Activated T-helper 1 cell treated with anti-CD3 and anti-CD28 coated beads, Interleukin-12 subunit alpha, Interleukin-12 subunit beta, Interleukin-2, Interleukin-4 antibody, amounts not matched to agents 30 ng/mL and 10 ng/mL and 1 ng/mL, durations not matched to agents 14 hours and 24 hours and 36 hours (primary cell): ENCODE measurements around the gene PLEKHA8. TPM values are rescaled to one million over a fixed set of nuclear protein-coding genes. Genes with fewer than 3 reads are reported as not detected.

Experiments
- DNase-seq: peaks from one replicate; pipeline ENCODE4 v3.0.0; 2021; ENCODE audit warnings: low spot score
- H3K27ac Mint-ChIP-seq: one replicate; pipeline ENCODE4 v1.8.0; 2021; ENCODE audit warnings: mild to moderate bottlenecking, mixed read lengths
- H3K27me3 Mint-ChIP-seq: one replicate; pipeline ENCODE4 v1.8.0; 2022; ENCODE audit warnings: mild to moderate bottlenecking, moderate library complexity, mixed read lengths; ENCODE audit not compliant: insufficient read depth
- H3K36me3 Mint-ChIP-seq: one replicate; pipeline ENCODE4 v1.8.0; 2021; ENCODE audit warnings: low read depth, mixed read lengths
- H3K4me1 Mint-ChIP-seq: one replicate; pipeline ENCODE4 v1.8.0; 2021; ENCODE audit warnings: low read depth, mixed read lengths
- H3K4me3 Mint-ChIP-seq: one replicate; pipeline ENCODE4 v1.8.0; 2021; ENCODE audit warnings: mild to moderate bottlenecking, moderate library complexity, mixed read lengths
- H3K9me3 Mint-ChIP-seq: one replicate; pipeline ENCODE4 v1.8.0; 2021; ENCODE audit warnings: mixed read lengths
- intact Hi-C: fragments of 100-400 bp; cut with micrococcal nuclease; formaldehyde crosslinking; loops from one replicate; pipeline ENCODE4 v1.15.1; 2024
- total RNA-seq: library from RNA; stranded (reverse); gene quantifications from 2 replicates; pipeline ENCODE4 v1.2.3, GENCODE V29; 2022

Gene PLEKHA8
- total RNA-seq, 1 donor from 2014 or later: 8.8 TPM

DNA sequence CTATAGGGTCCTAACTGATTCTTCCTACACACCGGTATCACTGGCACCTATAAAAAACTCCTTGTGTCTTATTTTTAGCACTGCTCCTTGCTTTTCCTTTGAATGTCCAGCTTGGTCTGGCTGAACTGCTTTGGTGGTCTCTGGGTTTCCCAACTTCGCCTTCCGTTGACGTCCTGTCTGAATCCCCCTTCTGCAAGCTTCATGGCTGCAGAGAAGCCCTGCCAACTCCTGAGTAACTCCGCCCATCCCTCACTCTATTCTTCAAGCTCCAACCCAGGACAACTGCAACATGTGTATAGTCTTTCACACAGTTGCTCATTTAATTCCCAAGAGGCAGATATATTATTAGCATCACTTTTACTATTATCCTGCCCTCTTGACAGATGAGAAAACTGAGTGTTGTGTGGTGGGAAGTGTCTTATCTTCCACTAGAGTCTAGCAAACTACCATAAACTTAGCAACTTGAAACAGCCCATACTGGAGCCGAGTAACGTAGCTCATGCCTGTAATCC is 147.5 kb downstream of the PLEKHA8 start:
- peaks cover 9% of the 10 kb centered on the region for H3K4me1 Mint-ChIP-seq
- no peak overlapping the region for H3K27ac Mint-ChIP-seq
- H3K27me3 Mint-ChIP-seq: peaks cover 8% of the 10 kb centered on the region

DNA sequence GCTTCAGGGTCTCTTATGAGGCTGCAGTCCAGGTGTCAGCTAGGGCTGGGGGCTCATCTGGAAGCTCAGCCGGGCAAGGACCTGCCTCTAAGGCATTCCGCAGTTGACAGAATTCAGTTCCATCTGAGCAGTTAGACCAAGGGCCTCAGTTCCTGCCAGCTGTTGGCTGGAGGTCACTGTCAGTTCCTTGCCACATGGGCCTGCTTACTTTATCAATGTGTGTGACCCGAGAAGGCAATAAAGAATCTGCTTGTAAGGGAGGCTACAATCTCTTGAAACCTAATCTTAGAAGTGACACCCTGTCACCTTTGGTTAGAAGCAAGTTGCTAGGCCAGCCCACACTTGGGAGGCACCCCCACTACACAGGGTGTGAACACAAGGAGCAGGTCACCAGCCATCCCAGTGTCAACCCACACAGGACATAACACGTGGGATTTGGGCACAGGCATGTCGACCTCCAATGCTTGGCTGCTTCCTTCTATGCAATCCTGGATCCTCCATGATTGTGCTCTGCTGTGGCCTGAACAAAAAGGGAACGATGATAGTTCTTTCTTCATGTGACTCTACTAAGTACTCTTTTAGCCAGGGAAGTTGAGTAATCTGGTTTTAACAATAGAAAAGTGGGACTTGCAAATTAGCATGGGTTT is 148.4 kb downstream of the PLEKHA8 start:
- Mint-ChIP-seq H3K27ac (no peak overlapping the region), H3K4me3 (no peak overlapping the region), H3K9me3 (no peaks in the 10 kb centered on the region), H3K4me1 (peaks cover 9% of the 10 kb centered on the region), H3K36me3 (no peaks in the 10 kb centered on the region), H3K27me3 (no peaks in the 10 kb centered on the region)
- intact Hi-C loops: no loop called here
- no peak for DNase-seq

More for the DNA sequence above, 147.5 kb downstream of the PLEKHA8 start:
- intact Hi-C loops: no loop called here
- Mint-ChIP-seq H3K4me3 (no peak overlapping the region), H3K36me3 (no peaks in the 10 kb centered on the region), H3K9me3 (no peaks in the 10 kb centered on the region)
- no peak for DNase-seq

DNA sequence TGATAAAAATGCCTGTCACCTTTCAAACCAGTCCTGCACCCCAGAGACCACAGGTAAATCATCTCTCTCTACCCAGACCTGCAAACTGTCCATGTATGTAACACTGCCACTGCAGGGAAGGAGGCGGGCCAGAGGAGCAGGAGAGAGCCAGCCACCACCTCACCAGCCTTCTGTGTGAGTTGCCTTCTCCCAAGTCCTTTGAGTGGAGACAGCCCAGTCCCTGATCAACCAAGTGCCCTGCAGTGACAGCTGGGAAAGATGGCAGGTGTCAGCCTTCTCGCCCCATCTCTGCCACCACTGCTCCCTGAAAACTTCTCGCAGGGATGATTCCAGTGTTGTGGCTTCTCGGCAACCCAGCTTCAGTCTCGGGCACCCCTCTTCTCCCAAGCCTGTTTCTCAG is 149.0 kb downstream of the PLEKHA8 start:
- Mint-ChIP-seq H3K27ac (no peak overlapping the region), H3K4me3 (no peak overlapping the region), H3K9me3 (no peaks in the 10 kb centered on the region), H3K4me1 (peaks cover 9% of the 10 kb centered on the region), H3K36me3 (peaks cover under 1% of the 10 kb centered on the region), H3K27me3 (no peaks in the 10 kb centered on the region)
- no peak for DNase-seq
- intact Hi-C loops: no loop called here

DNA sequence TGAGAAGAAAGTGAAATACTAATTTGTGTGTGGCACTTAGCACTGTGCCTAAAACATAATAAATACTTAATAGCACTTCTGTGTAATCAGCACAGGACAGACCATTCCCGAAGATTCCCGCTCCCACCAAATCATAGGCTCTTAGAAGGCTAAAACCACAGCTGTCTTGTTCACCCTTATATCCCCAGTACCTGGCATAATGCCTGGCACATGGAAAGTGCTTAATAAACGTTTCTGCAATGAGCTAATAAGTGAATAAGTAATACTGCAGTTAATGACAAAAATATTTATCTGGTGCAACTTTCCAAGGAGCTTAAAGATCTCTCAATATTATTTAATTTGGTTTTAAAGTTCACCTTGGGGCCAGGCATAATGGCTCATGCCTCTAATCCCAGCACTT is 149.8 kb downstream of the PLEKHA8 start:
- H3K27me3 Mint-ChIP-seq: no peaks in the 10 kb centered on the region
- no peak overlapping the region for H3K27ac Mint-ChIP-seq
- no peak overlapping the region for H3K4me3 Mint-ChIP-seq
- DNase-seq: no peak
- intact Hi-C loops: no loop called here
- peaks cover 1% of the 10 kb centered on the region for H3K36me3 Mint-ChIP-seq
- peaks cover 9% of the 10 kb centered on the region for H3K4me1 Mint-ChIP-seq
- H3K9me3 Mint-ChIP-seq: no peaks in the 10 kb centered on the region

DNA sequence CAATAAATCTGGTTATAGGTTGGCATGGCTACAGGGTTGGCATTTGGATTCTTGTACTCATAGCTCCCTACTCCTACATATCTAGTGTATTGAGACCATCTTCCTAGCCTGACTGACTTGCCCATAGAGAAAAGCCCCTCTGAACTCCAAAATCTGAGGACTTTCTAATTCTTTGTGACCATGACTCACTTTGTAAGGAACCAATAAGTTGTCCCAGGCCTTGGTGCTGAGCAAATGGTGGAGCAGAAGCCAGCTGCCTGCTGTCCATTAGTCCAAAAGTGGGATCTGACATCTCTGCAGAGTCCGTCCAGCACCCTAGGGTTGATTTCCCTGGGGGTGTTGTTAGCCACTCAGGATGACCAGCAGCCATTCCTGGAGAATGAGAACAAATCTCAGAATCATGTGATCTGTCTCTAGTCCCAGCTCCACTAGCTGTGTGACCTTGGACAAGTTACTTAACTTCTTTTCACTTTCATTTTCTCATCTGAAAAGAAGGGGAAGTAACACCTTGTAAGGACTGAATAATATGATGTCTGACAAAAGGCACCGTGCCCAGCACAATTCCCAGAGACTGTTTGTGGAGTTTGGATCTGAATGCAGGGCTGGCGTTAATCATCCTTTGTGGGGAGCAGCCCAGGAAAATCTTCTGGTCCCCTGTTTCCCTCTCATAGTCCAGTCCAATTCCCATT is 150.7 kb downstream of the PLEKHA8 start:
- Mint-ChIP-seq H3K4me3 (no peak overlapping the region), H3K4me1 (peaks cover 9% of the 10 kb centered on the region), H3K36me3 (peaks cover 1% of the 10 kb centered on the region), H3K27me3 (no peaks in the 10 kb centered on the region), H3K9me3 (no peaks in the 10 kb centered on the region), H3K27ac (no peak overlapping the region)
- intact Hi-C loops: no loop called here
- no peak for DNase-seq

Other genes starting within 250 kb of the PLEKHA8 start
- gene WIPF3, start 221.9 kb upstream of the PLEKHA8 start, total RNA-seq: not detected in 2 replicates
- gene SCRN1, start 38.6 kb upstream of the PLEKHA8 start, total RNA-seq: 0.56 and 0.78 TPM in 2 replicates
- 8.4 and 10.6 TPM in 2 replicates for gene FKBP14, start 1.7 kb upstream of the PLEKHA8 start, total RNA-seq
- gene MTURN, start 106.6 kb downstream of the PLEKHA8 start, total RNA-seq: 3.9 and 4.3 TPM in 2 replicates